GM19467 (cell line): ENCODE data around the gene KCNK1.
A peak's percentile ranks its signal among the peaks of the same experiment; 100 is the strongest.
"Not testable (repeated sequence)": the region's sequence is repeated elsewhere in the genome, so short reads cannot be mapped to it uniquely, and the experiment has no call there.

ENCODE experiments used
- ATAC-seq: cut with Tn5 transposase; IDR thresholded peaks from one replicate; pipeline ENCODE4 v1.9.1; 2021; ENCODE audit warnings: mild to moderate bottlenecking, moderate library complexity; ENCODE audit not compliant: unreplicated experiment

Gene KCNK1

GRCh38 chr1:233607252-233608119 lies 6.4 kb upstream of the KCNK1 start:
- peak; percentile 67 for ATAC-seq

- ATAC-seq: no peak
These were observed 4.9 kb upstream of the KCNK1 start for GRCh38 chr1:233608988-233609387.

GRCh38 chr1:233609926-233610325 lies 4.0 kb upstream of the KCNK1 start:
- ATAC-seq: no peak

GRCh38 chr1:233610628-233611027 lies 3.3 kb upstream of the KCNK1 start:
- ATAC-seq: no peak

- not testable (repeated sequence) for ATAC-seq
These were observed 2.5 kb upstream of the KCNK1 start for GRCh38 chr1:233611363-233611762.

GRCh38 chr1:233614173-233614742 lies 352 bp downstream of the KCNK1 start:
- ATAC-seq: no peak

- ATAC-seq: peak; percentile 45
These were observed 1.0 kb downstream of the KCNK1 start for GRCh38 chr1:233614743-233615521.

GRCh38 chr1:233615571-233615970 lies 1.7 kb downstream of the KCNK1 start:
- ATAC-seq: no peak

- ATAC-seq: no peak
These were observed 3.1 kb downstream of the KCNK1 start for GRCh38 chr1:233617025-233617424.

GRCh38 chr1:233619414-233619813 lies 5.5 kb downstream of the KCNK1 start:
- ATAC-seq: not testable (repeated sequence)

- no peak for ATAC-seq
These were observed 6.2 kb downstream of the KCNK1 start for GRCh38 chr1:233620065-233620464.

GRCh38 chr1:233621923-233622322 lies 8.0 kb downstream of the KCNK1 start:
- ATAC-seq: no peak

GRCh38 chr1:233624289-233624688 lies 10.4 kb downstream of the KCNK1 start:
- no peak for ATAC-seq

- no peak for ATAC-seq
These were observed 11.2 kb downstream of the KCNK1 start for GRCh38 chr1:233625087-233625486.

GRCh38 chr1:233625510-233625981 lies 11.6 kb downstream of the KCNK1 start:
- no peak for ATAC-seq

GRCh38 chr1:233627376-233627775 lies 13.5 kb downstream of the KCNK1 start:
- ATAC-seq: no peak

GRCh38 chr1:233627823-233628222 lies 13.9 kb downstream of the KCNK1 start:
- ATAC-seq: no peak

- no peak for ATAC-seq
These were observed 15.5 kb downstream of the KCNK1 start for GRCh38 chr1:233629305-233629935.

- no peak for ATAC-seq
These were observed 18.0 kb downstream of the KCNK1 start for GRCh38 chr1:233631810-233632405.

- ATAC-seq: no peak
These were observed 18.5 kb downstream of the KCNK1 start for GRCh38 chr1:233632436-233632835.
